ENCODE results near the gene GPX8.
A peak's percentile ranks its signal among the peaks of the same experiment; 100 is the strongest.

GPX8 gene

DNA sequence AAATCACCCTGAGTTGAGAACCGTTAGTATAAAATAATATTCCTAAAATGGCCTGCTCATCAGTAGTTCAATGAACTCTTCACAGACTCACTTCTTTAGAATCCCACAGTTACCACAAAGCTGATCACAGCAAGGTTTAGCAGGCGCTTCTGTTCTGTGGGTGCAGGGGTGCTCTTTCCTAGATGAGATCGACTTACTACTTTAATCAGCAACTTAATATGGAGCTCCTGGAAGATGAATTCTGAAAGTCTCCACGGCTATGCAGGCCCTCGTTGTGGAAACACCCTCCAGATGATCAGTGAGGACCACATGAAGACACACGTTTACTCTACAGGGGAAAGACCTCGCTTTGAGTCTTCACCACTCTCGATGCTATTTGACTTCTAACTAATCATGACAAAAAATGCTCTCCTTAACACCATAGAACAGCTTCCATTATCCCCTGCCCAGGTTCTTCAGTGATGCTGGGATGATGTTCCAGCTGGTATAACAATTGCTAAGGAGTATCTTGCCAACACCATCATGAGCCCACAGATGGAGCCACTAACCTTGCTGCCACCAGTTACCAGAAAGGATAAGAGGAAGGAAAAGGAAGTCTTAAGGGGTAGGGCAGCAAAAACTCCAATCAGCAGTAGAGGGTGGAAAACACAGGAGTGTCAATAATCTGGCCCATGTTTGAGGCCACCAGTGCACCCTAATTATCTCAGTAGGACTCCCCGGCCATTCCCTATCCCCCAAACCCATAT is 17.9 kb upstream of the GPX8 start:
- Histone ChIP-seq H2BK5ac (ENCODE audit: low read depth, low read length, poor library complexity, severe bottlenecking) (no peak overlapping the region), H2AK5ac (ENCODE audit: low read length, severe bottlenecking) (no peak overlapping the region), H3K4me3 (ENCODE audit: insufficient read depth in 1 of 2, low read depth in 1 of 2, low read length in 2 of 2) (no peak overlapping the region), H4K91ac (ENCODE audit: low read length) (no peak overlapping the region), H3K4me1 (ENCODE audit: control insufficient read depth, insufficient read depth, low read depth, low read length) (no peaks in the 10 kb centered on the region), H2AFZ (ENCODE audit: low read depth, low read length) (no peak overlapping the region), H3K27ac (ENCODE audit: low read length, poor library complexity, severe bottlenecking) (no peak overlapping the region), H3K23ac (ENCODE audit: low read length in 2 of 2) (no peak overlapping the region), H4K8ac (ENCODE audit: low read length) (no peak overlapping the region), H3K79me1 (replicated peaks; ENCODE audit: low read length, poor library complexity, severe bottlenecking) (no peaks in the 10 kb centered on the region), H3K9me3 (ENCODE audit: control insufficient read depth, low read length) (no peaks in the 10 kb centered on the region), H2BK15ac (ENCODE audit: low read depth, poor library complexity, severe bottlenecking) (no peak overlapping the region), H2BK12ac (ENCODE audit: low read length in 2 of 2) (no peak overlapping the region), H3K18ac (ENCODE audit: low read depth in 1 of 2, low read length in 2 of 2) (no peak overlapping the region), H2BK120ac (ENCODE audit: low read depth, low read length) (no peak overlapping the region), H3K14ac (ENCODE audit: low read length in 2 of 2) (no peak overlapping the region), H3K27me3 (ENCODE audit: control insufficient read depth in 1 of 2, insufficient read depth in 1 of 2, low read length in 2 of 2) (peaks cover 0 to 37% of the 10 kb centered on the region in 2 experiments), H3K36me3 (ENCODE audit: control insufficient read depth in 1 of 2, insufficient read depth in 2 of 2, low read depth in 1 of 2, low read length in 2 of 2) (no peaks in the 10 kb centered on the region), H3K9ac (ENCODE audit: low read length) (no peak overlapping the region), H3K4ac (ENCODE audit: low read depth in 1 of 2, low read length in 2 of 2) (no peak overlapping the region), H3K4me2 (ENCODE audit: low read length, poor library complexity, severe bottlenecking) (no peak overlapping the region)
- 92% methylated on average over 9 of the region's 9 CpGs for WGBS
- no peak for DNase-seq

DNA sequence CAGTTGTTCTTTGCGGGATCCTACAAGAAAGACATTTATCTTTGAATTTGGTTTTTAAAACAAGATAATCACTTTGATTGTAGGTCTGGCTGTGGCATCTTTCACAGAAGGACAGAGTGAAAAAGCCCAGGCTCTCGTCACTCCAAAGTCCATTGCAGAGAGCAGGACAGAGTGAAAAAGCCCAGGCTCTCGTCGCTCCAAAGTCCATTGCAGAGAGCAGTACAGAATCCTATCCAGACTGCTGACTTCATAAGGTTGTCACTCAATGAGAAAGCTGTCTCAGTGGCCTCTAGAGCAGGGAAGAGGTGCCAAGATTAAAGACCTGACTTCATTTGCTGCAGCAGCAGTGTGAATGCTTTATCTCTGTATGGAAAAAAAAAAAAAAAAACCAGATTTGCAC is 16.3 kb upstream of the GPX8 start:
- H4K91ac ChIP-seq (ENCODE audit: low read length): no peak overlapping the region
- no peak overlapping the region for H3K4ac ChIP-seq (ENCODE audit: low read depth in 1 of 2, low read length in 2 of 2)
- H2BK120ac ChIP-seq (ENCODE audit: low read depth, low read length): no peak overlapping the region
- no peak overlapping the region for H2AK5ac ChIP-seq (ENCODE audit: low read length, severe bottlenecking)
- H3K9me3 ChIP-seq (ENCODE audit: control insufficient read depth, low read length): no peaks in the 10 kb centered on the region
- no peaks in the 10 kb centered on the region for H3K79me1 ChIP-seq (replicated peaks; ENCODE audit: low read length, poor library complexity, severe bottlenecking)
- H3K36me3 ChIP-seq (ENCODE audit: control insufficient read depth in 1 of 2, insufficient read depth in 2 of 2, low read depth in 1 of 2, low read length in 2 of 2): no peaks in the 10 kb centered on the region
- WGBS: 44% methylated on average over 4 of the region's 4 CpGs
- H3K27ac ChIP-seq (ENCODE audit: low read length, poor library complexity, severe bottlenecking): no peak overlapping the region
- no peak overlapping the region for H3K23ac ChIP-seq (ENCODE audit: low read length in 2 of 2)
- no peak overlapping the region for H2AFZ ChIP-seq (ENCODE audit: low read depth, low read length)
- H3K4me1 ChIP-seq (ENCODE audit: control insufficient read depth, insufficient read depth, low read depth, low read length): no peaks in the 10 kb centered on the region
- H4K8ac ChIP-seq (ENCODE audit: low read length): no peak overlapping the region
- no peak overlapping the region for H2BK5ac ChIP-seq (ENCODE audit: low read depth, low read length, poor library complexity, severe bottlenecking)
- H3K18ac ChIP-seq (ENCODE audit: low read depth in 1 of 2, low read length in 2 of 2): no peak overlapping the region
- H3K14ac ChIP-seq (ENCODE audit: low read length in 2 of 2): no peak overlapping the region
- peaks cover 0 to 37% of the 10 kb centered on the region in 2 experiments for H3K27me3 ChIP-seq (ENCODE audit: control insufficient read depth in 1 of 2, insufficient read depth in 1 of 2, low read length in 2 of 2)
- H3K4me3 ChIP-seq (ENCODE audit: insufficient read depth in 1 of 2, low read depth in 1 of 2, low read length in 2 of 2): no peak overlapping the region
- no peak for DNase-seq
- no peak overlapping the region for H2BK15ac ChIP-seq (ENCODE audit: low read depth, poor library complexity, severe bottlenecking)
- no peak overlapping the region for H2BK12ac ChIP-seq (ENCODE audit: low read length in 2 of 2)
- H3K9ac ChIP-seq (ENCODE audit: low read length): no peak overlapping the region
- no peak overlapping the region for H3K4me2 ChIP-seq (ENCODE audit: low read length, poor library complexity, severe bottlenecking)

DNA sequence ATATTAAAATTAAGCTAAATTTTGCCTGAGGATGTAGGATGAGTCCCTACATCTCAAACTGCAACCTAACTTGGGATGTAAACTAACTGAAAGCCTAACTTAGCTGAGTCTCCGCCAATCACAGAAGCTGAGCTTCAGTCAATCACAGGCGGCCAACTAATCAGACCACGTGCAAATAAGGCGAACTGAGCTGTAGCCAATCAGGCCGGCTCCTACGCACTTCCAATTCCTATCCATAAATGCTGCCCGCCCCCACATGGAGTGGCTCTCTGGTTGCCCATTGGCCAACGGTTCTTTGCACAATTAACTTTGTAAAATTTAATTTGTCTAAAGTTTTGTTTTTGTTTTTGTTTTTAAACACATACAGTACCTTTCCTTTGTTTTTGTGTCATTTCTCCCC is 13.9 kb upstream of the GPX8 start:
- H2BK12ac ChIP-seq (ENCODE audit: low read length in 2 of 2): no peak overlapping the region
- no peak overlapping the region for H4K8ac ChIP-seq (ENCODE audit: low read length)
- H3K23ac ChIP-seq (ENCODE audit: low read length in 2 of 2): no peak overlapping the region
- no peaks in the 10 kb centered on the region for H3K4me1 ChIP-seq (ENCODE audit: control insufficient read depth, insufficient read depth, low read depth, low read length)
- no peak overlapping the region for H3K4me2 ChIP-seq (ENCODE audit: low read length, poor library complexity, severe bottlenecking)
- no peak overlapping the region for H2BK15ac ChIP-seq (ENCODE audit: low read depth, poor library complexity, severe bottlenecking)
- no peaks in the 10 kb centered on the region for H3K9me3 ChIP-seq (ENCODE audit: control insufficient read depth, low read length)
- no peak overlapping the region for H2BK120ac ChIP-seq (ENCODE audit: low read depth, low read length)
- no peak overlapping the region for H3K4ac ChIP-seq (ENCODE audit: low read depth in 1 of 2, low read length in 2 of 2)
- H3K27me3 ChIP-seq (ENCODE audit: control insufficient read depth in 1 of 2, insufficient read depth in 1 of 2, low read length in 2 of 2): peaks cover 0 to 45% of the 10 kb centered on the region in 2 experiments
- no peak overlapping the region for H2AFZ ChIP-seq (ENCODE audit: low read depth, low read length)
- H3K4me3 ChIP-seq (ENCODE audit: insufficient read depth in 1 of 2, low read depth in 1 of 2, low read length in 2 of 2): no peak overlapping the region
- H3K79me1 ChIP-seq (replicated peaks; ENCODE audit: low read length, poor library complexity, severe bottlenecking): no peaks in the 10 kb centered on the region
- H3K14ac ChIP-seq (ENCODE audit: low read length in 2 of 2): no peak overlapping the region
- H3K27ac ChIP-seq (ENCODE audit: low read length, poor library complexity, severe bottlenecking): no peak overlapping the region
- H3K18ac ChIP-seq (ENCODE audit: low read depth in 1 of 2, low read length in 2 of 2): no peak overlapping the region
- 92% methylated on average over 7 of the region's 8 CpGs for WGBS
- no peak overlapping the region for H2BK5ac ChIP-seq (ENCODE audit: low read depth, low read length, poor library complexity, severe bottlenecking)
- no peak overlapping the region for H4K91ac ChIP-seq (ENCODE audit: low read length)
- H3K9ac ChIP-seq (ENCODE audit: low read length): peak overlapping the region; percentile 43
- H3K36me3 ChIP-seq (ENCODE audit: control insufficient read depth in 1 of 2, insufficient read depth in 2 of 2, low read depth in 1 of 2, low read length in 2 of 2): no peaks in the 10 kb centered on the region
- no peak for DNase-seq
- no peak overlapping the region for H2AK5ac ChIP-seq (ENCODE audit: low read length, severe bottlenecking)

DNA sequence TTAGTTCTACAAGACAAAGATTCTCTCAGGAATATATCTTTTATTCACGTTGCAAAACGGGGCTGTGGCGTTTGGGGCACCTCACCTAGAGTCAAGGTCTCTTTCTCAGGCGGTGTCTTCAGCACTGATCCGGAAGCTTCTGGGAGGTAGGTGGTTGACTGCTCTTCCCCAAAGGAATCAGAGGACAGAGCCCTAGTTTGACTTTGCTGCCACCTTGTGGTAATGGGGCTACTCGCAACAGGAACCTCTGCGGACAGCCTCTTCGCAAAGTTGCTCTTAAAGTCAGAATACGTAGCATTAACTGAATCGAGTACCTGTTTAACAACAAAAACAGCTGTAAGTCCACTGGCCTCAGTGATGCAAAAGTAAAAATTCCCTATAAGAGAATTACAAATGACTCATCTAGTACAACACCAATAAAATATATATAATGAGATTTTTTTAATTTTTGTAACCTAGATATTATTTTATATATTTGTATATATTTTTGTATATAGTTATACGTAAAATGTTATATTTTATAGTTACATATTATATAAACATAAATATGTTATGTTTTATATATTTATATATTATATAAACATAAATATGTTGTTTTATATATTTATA is 13.3 kb upstream of the GPX8 start:
- no peaks in the 10 kb centered on the region for H3K4me1 ChIP-seq (ENCODE audit: control insufficient read depth, insufficient read depth, low read depth, low read length)
- H3K27ac ChIP-seq (ENCODE audit: low read length, poor library complexity, severe bottlenecking): no peak overlapping the region
- H3K27me3 ChIP-seq (ENCODE audit: control insufficient read depth in 1 of 2, insufficient read depth in 1 of 2, low read length in 2 of 2): peaks cover 0 to 42% of the 10 kb centered on the region in 2 experiments
- H3K4ac ChIP-seq (ENCODE audit: low read depth in 1 of 2, low read length in 2 of 2): no peak overlapping the region
- no peak overlapping the region for H3K23ac ChIP-seq (ENCODE audit: low read length in 2 of 2)
- H2BK12ac ChIP-seq (ENCODE audit: low read length in 2 of 2): no peak overlapping the region
- H4K91ac ChIP-seq (ENCODE audit: low read length): no peak overlapping the region
- H2AK5ac ChIP-seq (ENCODE audit: low read length, severe bottlenecking): no peak overlapping the region
- no peak overlapping the region for H3K4me2 ChIP-seq (ENCODE audit: low read length, poor library complexity, severe bottlenecking)
- H2AFZ ChIP-seq (ENCODE audit: low read depth, low read length): no peak overlapping the region
- 1% methylated on average over 10 of the region's 11 CpGs for WGBS
- H2BK120ac ChIP-seq (ENCODE audit: low read depth, low read length): no peak overlapping the region
- no peaks in the 10 kb centered on the region for H3K79me1 ChIP-seq (replicated peaks; ENCODE audit: low read length, poor library complexity, severe bottlenecking)
- no peak overlapping the region for H3K4me3 ChIP-seq (ENCODE audit: insufficient read depth in 1 of 2, low read depth in 1 of 2, low read length in 2 of 2)
- no peak overlapping the region for H2BK5ac ChIP-seq (ENCODE audit: low read depth, low read length, poor library complexity, severe bottlenecking)
- H3K9me3 ChIP-seq (ENCODE audit: control insufficient read depth, low read length): no peaks in the 10 kb centered on the region
- peak; percentile 83 for DNase-seq
- H3K9ac ChIP-seq (ENCODE audit: low read length): peak overlapping the region; percentile 43
- no peak overlapping the region for H4K8ac ChIP-seq (ENCODE audit: low read length)
- H3K36me3 ChIP-seq (ENCODE audit: control insufficient read depth in 1 of 2, insufficient read depth in 2 of 2, low read depth in 1 of 2, low read length in 2 of 2): no peaks in the 10 kb centered on the region
- H3K14ac ChIP-seq (ENCODE audit: low read length in 2 of 2): no peak overlapping the region
- no peak overlapping the region for H3K18ac ChIP-seq (ENCODE audit: low read depth in 1 of 2, low read length in 2 of 2)
- H2BK15ac ChIP-seq (ENCODE audit: low read depth, poor library complexity, severe bottlenecking): no peak overlapping the region

Data from mesenchymal stem cell (in vitro differentiated cells and primary cell).